ENCODE results near the gene GLT8D1. TPM values are rescaled to one million over a fixed set of nuclear protein-coding genes. Genes with fewer than 3 reads are reported as not detected.
"Not testable (repeated sequence)": the region's sequence is repeated elsewhere in the genome, so short reads cannot be mapped to it uniquely, and the experiment has no call there.

Gene GLT8D1, protein sequence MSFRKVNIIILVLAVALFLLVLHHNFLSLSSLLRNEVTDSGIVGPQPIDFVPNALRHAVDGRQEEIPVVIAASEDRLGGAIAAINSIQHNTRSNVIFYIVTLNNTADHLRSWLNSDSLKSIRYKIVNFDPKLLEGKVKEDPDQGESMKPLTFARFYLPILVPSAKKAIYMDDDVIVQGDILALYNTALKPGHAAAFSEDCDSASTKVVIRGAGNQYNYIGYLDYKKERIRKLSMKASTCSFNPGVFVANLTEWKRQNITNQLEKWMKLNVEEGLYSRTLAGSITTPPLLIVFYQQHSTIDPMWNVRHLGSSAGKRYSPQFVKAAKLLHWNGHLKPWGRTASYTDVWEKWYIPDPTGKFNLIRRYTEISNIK
- total RNA-seq: 33.2 TPM
- long read RNA-seq, transcript GLT8D1-201 (10 exons, 1,849 nt): major isoform, 6 of 20 reads
- long read RNA-seq, partial matches to known transcripts: 0 of 20 reads
- long read RNA-seq, other reads (novel, unspliced or antisense): 14 of 20 reads

DNA sequence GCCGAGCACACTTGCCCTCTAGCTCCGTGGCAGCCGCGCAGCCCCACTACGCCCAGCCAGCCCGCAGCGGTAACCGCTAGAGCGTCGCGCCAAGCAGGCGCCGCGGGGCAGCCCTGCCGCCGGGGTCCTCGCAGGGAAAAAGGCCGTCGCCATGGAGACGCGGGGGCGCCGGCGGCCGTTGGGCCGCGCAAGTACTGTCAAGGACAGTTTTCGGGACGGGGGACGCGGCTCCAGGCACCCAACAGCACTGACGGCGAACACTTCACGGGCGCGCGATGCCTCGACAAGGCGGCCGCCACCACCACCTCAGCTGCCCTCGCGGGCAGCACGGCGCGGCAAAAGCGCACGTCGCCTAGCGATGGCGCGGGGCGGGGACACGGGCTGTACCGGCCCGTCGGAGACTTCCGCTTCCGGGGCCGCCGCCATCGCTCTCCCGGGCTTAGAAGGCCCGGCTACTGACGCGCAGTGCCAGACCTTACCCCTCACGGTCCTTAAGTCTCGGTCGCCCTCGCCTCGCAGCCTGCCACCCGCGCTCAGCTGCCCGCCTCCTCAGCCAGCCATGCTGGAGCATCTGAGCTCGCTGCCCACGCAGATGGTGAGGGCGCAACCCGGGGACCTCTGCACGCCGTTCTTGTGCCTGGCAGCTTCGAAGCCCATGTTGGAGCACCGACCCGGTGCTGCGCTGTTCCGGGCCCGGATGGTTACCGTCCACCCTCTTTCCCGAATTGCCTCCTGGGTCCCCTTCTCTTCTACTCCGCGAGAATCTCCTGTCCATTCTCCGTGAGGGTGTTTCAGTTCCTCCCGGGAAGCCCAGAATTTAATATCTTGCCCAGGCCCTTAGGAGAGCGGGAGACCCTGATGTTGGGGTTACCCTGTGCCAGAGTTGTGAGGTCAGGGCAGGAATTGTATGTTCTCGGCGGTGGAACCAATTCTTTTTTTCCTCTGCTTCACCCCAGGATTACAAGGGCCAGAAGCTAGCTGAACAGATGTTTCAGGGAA lies at the start of gene GLT8D1, which contains the start of gene SPCS1:
GLT8D1 (minus strand) TSS at position 104 of the 999 bp plus-strand sequence. CDS start 5,331 bp downstream, outside the sequence.
SPCS1 (plus strand) TSS at position 419 of the 999 bp plus-strand sequence; CDS start at position 560, 141 bp downstream.
- intact Hi-C loops (cut with DNase I): loop anchor here (2.0 to 5.0 kb wide), 2 partner anchors 19 to 66 kb away; partner anchors contain the start of genes GNL3 and NEK4
- peak; percentile 95 for DNase-seq (ENCODE audit: missing footprints)

DNA sequence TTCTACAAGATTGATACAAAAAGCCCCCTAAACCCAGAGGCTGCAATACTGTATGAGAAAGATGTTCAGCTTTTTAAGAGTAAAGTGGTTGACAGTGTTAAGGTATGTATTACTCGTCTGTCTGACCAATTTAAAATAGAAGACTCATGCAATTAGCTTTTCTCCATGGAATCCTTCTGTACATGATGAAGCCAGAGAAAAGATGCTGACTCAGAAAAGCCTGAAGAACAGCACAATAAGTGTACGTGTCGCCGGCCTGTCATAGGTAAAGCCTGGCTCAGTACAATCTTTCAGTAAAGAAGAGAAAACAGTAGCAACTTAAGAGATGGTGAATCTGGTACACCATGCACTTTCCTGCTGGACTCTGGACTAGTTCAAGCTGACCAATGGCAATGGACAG lies 48.8 kb upstream of the GLT8D1 start:
- DNase-seq (ENCODE audit: missing footprints): no peak
- ATAC-seq: no peak
- intact Hi-C loops (cut with DNase I): no loop called here

More for the DNA sequence above, at the start of gene GLT8D1, which contains the start of gene SPCS1:
- ATAC-seq: peak; percentile 96

DNA sequence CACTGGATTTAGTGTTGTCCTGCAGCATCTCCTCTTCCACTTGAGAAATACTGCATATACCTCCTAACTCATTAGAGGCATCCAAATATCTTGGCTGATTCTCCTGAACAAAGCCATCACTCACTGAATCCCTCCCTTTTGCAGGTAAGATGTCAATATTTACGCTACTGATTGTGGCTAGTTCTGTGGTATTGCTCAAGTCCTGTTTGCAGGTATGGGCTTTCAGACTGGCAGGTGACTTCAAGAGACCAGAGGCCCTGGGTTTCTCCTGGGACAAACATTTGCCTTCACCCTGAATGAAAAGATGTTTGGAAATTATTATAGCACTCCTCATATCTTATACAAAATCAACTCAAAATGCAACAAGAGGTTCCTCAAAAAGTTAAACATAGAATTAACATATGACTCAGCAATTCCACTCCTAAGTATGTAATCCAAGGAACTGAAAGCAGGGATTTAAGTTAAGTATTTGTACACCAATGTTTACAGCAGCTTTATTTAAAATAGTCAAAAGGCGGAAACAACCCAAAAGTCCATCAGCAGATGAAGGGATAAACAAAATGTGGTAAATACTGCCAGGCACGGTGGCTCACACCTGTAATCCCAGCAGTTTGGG lies 46.6 kb upstream of the GLT8D1 start:
- DNase-seq (ENCODE audit: missing footprints) (no peak), ATAC-seq (no peak)
- intact Hi-C loops (cut with DNase I): no loop called here

DNA sequence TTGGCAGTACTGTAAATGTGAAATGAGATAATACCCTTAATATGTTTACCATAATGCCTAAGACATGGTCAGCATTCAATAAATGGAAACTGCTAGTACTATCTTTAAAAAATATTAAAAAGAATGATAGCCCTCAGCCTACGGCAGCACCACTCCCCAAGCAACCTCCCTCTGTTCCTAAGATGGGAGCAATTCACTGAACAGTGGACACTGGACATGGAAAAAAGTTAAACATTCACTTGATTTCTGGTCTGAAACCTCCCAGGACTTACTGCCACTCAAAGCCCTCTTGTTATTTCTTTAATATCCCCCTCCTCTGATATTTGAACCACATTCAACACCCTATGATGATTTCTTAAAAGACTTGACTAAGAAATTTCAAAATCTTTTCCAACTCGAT lies 38.1 kb upstream of the GLT8D1 start:
- ATAC-seq (no peak), DNase-seq (ENCODE audit: missing footprints) (no peak)
- intact Hi-C loops (cut with DNase I): loop anchor here (2.0 to 10.0 kb wide), 2 partner anchors 191 to 329 kb away; no protein-coding TSS in a partner anchor

DNA sequence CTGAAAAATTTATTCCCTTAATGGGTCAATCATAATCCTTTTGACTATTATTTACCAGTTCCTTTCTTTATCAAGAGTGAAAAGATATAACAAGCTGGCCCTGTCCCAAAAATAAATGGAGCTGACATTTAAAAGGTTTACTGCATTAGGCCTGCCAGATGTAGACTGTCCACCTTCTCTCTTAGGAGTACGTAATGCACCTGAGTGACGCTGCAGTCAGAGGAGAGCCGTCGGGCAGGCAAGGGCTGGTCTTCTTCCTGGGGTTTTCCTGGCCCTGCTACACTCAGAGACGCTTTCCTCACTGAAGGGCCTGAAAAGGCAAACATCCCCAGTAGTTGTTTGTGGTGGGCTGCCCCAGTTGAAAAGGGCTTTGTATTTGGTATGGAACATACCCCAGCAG lies 37.6 kb upstream of the GLT8D1 start:
- no peak for ATAC-seq
- intact Hi-C loops (cut with DNase I): loop anchor here (2.0 to 10.0 kb wide), 2 partner anchors 192 to 330 kb away; no protein-coding TSS in a partner anchor

DNA sequence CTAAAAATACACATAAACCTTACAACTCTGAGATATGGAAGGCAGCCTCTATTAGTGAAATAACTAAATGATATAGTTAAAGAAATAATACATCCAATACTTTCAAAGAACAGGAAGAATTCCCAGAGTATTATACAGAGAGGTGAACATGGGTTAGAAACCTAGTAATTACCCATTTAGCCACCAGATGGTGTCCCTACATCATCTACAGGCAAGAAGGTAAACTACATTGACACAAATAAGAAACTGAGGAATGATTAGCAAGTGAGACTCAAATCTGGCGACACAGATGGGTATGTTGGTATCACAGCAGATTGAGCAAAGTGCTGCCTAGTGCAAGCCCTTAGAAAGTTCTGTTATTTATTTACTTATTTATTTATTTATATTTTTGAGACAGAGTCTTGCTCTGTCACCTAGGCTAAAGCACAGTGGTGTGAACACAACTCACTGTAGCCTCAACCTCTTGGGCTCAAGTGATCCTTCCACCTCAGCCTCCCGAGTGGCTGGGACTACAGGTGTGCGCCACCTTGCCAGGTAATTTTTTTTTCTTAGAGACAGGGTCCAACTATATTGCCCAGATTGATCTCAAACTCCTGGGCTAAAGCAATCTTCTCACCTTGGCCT lies 36.9 kb upstream of the GLT8D1 start:
- DNase-seq (ENCODE audit: missing footprints) (no peak), ATAC-seq (no peak)
- intact Hi-C loops (cut with DNase I): loop anchor here (2.0 to 10.0 kb wide), 2 partner anchors 192 to 330 kb away; no protein-coding TSS in a partner anchor

More for the DNA sequence above, 37.6 kb upstream of the GLT8D1 start:
- no peak for DNase-seq (ENCODE audit: missing footprints)

DNA sequence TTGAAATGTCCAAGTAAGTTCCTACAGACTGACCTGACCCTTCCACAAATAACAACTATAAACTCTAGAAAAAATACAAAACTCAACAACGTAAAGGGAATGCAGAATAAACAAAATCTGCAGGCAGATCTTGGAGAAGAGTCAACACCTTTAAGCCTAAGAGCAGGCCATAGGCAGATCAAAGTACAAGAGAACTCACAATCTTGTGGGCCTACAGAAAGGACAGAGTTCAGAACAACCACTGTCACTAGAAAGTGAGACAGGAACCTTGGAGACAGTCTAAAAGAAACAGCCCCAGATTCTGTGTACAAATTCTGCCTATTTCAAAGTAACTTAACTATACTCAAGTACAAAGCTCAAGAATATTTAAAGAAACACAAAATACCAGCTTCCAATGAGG lies 34.1 kb upstream of the GLT8D1 start:
- intact Hi-C loops (cut with DNase I): loop anchor here (10.0 kb wide), 1 partner anchor 195 kb away; no protein-coding TSS in a partner anchor
- ATAC-seq (no peak), DNase-seq (ENCODE audit: missing footprints) (no peak)

DNA sequence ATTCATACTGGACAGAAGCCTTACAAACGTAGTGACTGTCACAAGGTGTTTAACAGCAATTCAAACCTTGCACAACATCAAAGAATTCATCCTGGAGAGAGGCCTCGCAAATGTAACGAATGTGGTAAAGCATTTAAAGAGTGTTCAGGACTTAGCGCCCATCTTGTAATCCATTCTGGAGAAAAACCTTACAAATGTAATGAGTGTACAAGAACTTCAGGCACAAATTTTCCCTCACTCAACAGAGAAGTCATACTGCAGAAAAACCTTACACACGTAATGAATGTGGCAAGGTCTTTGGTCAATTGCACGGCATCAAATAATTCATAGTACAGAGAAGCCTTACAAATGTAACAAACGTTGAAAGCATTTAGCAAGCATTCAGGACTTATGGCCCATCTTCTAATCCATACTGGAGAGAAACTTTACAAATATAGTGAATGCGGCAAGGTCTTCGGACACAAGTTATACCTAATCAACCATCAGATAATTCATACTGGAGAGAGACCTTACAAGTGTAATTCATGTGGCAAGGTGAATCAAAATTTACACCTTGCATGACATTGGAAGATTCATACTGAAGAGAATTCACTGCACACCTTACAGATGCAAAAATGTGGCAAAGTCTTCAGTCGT lies 27.8 kb upstream of the GLT8D1 start:
- intact Hi-C loops (cut with DNase I): no loop called here
- no peak for DNase-seq (ENCODE audit: missing footprints)
- no peak for ATAC-seq

DNA sequence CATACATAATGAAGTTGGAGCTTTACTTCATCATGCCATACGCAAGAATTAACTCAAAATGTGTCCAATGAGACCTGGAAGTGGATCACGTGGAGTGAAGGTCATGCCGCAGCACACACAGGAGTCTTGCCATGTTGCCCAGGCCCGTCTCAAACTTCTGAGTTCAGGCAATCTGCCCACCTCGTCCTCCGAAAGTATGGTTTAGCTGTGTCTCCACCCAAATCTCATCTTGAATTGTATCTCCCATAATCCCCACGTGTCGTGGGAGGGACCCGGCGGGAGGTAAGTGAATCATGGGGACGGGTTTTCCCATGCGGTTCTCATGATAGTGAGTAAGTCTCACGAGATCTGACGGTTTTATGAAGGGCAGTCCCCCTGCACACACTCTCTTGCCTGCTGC lies 26.0 kb upstream of the GLT8D1 start:
- ATAC-seq (no peak), DNase-seq (ENCODE audit: missing footprints) (no peak)
- intact Hi-C loops (cut with DNase I): no loop called here

DNA sequence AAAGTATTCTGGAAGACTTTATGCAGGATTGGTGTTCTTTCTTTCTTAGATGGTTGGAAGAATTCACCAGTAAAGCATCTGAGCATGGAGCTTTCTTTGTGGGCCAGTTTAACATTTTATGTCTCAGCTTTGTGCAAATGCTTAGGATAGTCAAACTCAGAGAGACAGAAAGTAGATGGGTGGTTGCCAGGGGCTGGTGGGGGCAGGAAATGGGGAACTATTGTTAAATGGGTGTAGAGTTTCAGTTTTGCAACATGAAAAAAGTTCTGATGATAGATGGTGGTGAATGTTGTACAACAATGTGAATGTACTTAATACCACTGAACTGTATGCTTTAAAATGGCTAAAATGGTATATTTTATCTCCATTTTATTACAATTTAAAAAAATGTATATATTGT lies 25.1 kb upstream of the GLT8D1 start:
- DNase-seq (ENCODE audit: missing footprints): no peak
- ATAC-seq: no peak
- intact Hi-C loops (cut with DNase I): no loop called here

DNA sequence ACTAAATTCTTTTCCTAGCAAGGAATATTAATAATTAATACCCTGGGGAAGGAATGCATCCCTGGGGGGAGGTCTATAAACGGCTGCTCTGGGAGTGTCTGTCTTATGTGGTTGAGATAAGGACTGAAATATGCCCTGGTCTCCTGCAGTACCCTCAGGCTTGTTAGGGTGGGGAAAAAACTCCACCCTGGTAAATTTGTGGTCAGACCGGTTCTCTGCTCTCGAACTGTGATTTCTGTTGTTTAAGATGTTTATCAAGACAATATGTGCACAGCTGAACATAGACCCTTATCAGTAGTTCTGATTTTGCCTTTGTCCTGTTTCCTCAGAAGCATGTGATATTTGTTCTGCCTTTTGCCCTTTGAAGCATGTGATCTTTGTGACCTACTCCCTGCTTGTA lies 23.2 kb upstream of the GLT8D1 start:
- intact Hi-C loops (cut with DNase I); DNase-seq (ENCODE audit: missing footprints); ATAC-seq: not testable (repeated sequence)

DNA sequence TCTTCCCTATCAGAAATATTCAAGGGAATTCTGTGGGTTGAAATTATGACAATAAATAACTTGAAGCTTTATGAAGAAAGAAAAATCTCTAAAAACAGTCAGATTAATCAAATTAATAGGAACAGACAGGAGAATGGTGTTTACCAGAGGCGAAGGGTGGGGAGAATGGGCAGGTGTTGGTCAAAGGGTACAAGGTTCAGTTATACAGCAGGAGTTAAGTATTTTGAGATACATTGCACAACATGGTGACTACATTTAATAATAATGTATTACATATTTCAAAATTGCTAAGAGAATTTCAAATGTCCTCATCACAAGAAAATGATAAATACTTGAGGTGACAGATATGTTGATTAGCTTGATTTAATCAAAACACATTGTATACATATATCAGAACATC lies 18.9 kb upstream of the GLT8D1 start:
- intact Hi-C loops (cut with DNase I): no loop called here
- DNase-seq (ENCODE audit: missing footprints) (no peak), ATAC-seq (no peak)

DNA sequence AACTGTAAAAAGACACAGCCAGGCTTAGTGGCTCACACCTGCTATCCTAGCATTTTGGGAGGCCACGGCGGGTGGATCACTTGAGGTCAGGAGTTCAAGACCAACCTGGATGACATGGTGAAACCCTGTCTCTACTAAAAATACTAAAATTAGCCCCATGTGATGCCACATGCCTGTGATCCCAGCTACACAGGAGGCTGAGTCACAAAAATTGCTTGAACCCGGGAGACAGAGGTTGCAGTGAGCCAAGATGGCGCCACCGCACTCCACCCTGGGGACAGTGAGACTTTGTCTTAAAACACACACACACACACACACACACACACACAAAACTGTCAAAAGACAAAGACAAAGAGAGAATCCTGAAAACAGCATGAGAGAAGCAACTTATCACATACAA lies 18.3 kb upstream of the GLT8D1 start:
- DNase-seq (ENCODE audit: missing footprints) (no peak), ATAC-seq (no peak)
- intact Hi-C loops (cut with DNase I): no loop called here

DNA sequence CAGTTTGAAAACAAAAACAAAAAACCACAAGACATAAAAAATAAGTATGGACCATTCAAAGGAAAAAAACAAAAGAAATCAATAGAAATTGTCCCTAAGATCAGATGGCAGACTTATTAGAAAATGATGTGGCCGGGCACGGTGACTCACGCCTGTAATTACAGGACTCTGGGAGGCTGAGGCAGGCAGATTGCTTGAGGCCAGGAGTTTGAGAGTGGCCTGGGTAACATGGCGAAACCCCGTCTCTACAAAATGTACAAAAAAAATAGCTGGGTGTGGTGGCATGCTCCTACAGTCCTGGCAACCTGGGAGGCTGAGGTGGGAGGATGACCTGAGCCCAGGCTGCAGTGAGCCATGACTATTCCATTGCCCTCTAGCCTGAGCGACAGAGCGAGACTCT lies 16.9 kb upstream of the GLT8D1 start:
- ATAC-seq (no peak), DNase-seq (ENCODE audit: missing footprints) (no peak)
- intact Hi-C loops (cut with DNase I): no loop called here

DNA sequence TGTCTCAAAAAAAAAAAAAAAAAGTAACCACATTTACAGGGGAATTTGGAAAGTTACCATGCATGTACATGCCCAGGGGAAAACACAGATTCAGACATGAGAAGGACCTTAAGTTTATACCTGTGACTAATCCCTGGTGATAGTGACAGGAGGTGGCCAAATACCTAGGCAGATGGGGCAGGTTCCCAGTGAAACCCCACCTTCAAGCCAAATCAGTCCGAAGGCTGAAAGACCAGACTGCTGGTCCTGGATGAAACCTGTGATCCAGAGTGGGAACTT lies 16.1 kb upstream of the GLT8D1 start:
- no peak for ATAC-seq
- no peak for DNase-seq (ENCODE audit: missing footprints)
- intact Hi-C loops (cut with DNase I): no loop called here

DNA sequence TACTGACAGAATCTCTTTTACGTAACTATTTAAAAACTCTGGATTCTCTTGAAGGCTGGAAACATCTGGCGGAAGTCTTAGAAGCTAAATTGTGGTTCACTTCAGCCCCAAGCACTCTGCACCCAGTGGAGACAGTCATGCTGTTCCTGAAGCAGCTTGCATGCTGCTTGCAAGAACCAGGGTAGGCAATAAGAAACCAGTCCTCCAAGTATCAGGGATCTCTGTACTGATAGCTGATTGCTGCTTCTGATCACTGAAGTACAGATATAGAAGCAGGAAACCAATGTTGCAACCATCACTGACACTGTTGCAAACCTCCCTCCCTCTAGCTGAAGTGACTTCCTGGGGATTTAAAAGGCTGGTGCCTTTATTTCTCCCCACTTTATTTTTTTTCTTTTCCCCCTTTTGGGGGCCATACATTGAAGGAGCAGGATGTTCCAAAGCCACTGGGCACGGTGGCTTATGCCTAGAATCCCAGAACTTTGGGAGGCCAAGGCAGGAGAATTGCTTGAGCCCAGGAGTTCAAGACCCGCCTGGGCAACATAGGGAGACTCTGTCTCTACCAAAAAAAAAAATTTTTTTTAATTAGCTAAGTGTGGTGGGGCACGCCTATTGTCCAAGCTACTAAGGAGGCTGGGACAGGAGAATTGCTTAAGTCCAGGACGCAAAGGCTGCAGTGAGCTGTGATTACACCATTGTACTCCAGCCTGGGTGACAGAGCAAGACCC lies 15.6 kb upstream of the GLT8D1 start:
- peak; percentile 42 for ATAC-seq
- no peak for DNase-seq (ENCODE audit: missing footprints)
- intact Hi-C loops (cut with DNase I): no loop called here

DNA sequence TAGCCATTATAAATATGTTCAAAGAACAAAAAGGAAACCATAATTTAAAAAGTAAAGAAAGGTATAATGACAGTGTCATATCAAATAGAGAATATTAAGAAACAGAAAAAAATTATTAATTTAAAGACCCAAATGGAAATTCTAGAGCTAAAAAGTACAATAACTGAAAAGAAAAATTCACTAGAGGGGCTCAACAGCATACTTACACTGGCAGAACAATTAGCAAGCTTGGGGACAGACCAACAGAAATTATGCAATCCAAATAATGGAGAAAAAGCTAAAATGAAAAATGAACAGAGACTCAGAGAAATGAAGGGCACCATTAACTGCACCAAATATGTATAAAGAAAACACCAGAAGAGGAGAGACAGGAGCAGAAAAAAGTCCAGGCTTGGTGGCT lies 14.0 kb upstream of the GLT8D1 start:
- ATAC-seq (no peak), DNase-seq (ENCODE audit: missing footprints) (no peak)
- intact Hi-C loops (cut with DNase I): no loop called here

All from Right ventricle myocardium inferior (tissue), 1 donor.